SH-SY5Y (cell line): ENCODE results near the gene RNF115.

Source experiments
- GATA2 ChIP-seq: IDR thresholded peaks from 2 replicates; pipeline ENCODE4 v1.6.1; 2011; ENCODE audit warnings: mild to moderate bottlenecking, low read depth, low read length
- GATA3 ChIP-seq: IDR thresholded peaks from 2 replicates; pipeline ENCODE4 v1.6.1; 2011; ENCODE audit warnings: low read depth, mild to moderate bottlenecking, low read length, moderate library complexity

DNA sequence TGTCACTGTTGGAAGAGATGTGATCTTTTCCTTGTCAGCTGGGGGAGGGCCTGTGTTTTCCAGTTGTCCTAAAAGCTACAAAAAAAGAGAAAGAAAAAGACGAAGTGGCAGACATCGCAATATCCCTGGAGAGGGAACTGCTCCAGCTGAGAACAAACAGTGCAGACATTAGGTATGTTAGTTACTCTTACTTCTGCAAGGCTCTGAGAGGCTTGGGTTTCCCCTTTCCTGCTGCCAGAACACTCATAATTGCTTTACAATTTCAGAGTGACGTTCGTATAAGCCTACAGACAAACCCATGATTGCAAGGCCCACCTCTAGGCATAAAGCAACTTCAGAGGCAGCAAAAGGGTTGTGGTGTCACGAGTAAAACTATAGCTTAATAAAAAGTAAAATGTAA is 73.5 kb downstream of the RNF115 start:
- TF ChIP-seq GATA2 = no peak
- no peak for TF ChIP-seq GATA3
